ENCODE measurements around the gene COL4A4. TPM values are rescaled to one million over a fixed set of nuclear protein-coding genes. Genes with fewer than 3 reads are reported as not detected.

Gene COL4A4
- total and polyA plus RNA-seq, 2 experiments from 2014 or later: 1.3 to 3.1 TPM

DNA sequence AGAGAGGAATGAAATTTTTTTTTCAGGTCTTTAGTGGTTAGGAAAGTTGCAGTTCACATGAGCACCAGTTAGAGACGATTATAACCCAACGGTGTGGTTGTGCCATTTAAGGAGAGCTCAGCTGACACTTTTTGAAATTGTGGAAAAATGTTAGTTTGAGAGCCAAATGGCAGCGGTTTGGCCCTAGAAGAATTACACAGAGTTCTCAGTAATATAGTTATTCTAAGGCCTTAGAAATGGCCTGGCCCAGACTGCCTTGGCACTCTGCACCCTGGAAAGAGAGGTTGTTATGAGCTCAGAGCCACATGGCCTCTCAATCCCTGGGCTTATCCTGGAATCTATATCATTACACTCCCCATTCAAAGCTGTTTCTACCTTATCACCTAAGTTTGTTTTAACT, 210.8 kb downstream of the COL4A4 start:
- Histone ChIP-seq H2AFZ (no peak overlapping the region), H3K36me3 (ENCODE audit: insufficient read depth) (no peaks in the 10 kb centered on the region), H3K4me2 (no peak overlapping the region), H3K4me1 (ENCODE audit: insufficient read depth) (no peaks in the 10 kb centered on the region), H3K27me3 (ENCODE audit: insufficient read depth) (no peaks in the 10 kb centered on the region), H3K27ac (ENCODE audit: low read depth) (no peak overlapping the region), H3K9me2 (ENCODE audit: insufficient read depth) (peaks cover 11% of the 10 kb centered on the region), H4K20me1 (replicated peaks; ENCODE audit: insufficient read depth) (no peaks in the 10 kb centered on the region), H3F3A (replicated peaks; ENCODE audit: low read depth) (no peaks in the 10 kb centered on the region), H3K4me3 (no peak overlapping the region), H3K79me2 (replicated peaks; ENCODE audit: insufficient read depth) (no peaks in the 10 kb centered on the region)
- Mint-ChIP-seq H3K9me3 (peaks cover 2% of the 10 kb centered on the region; the same call in 1 of the 3 replicates), H3K36me3 (ENCODE audit: low read depth) (peaks cover 6% of the 10 kb centered on the region; the same call in 2 of the 3 replicates), H3K27ac (no peak overlapping the region), H3K4me3 (no peak overlapping the region), H3K27me3 (ENCODE audit: insufficient read depth, low read depth, poor library complexity) (no peaks in the 10 kb centered on the region), H3K4me1 (no peaks in the 10 kb centered on the region)
- no peak for ATAC-seq
- TF ChIP-seq, protein P1, sequence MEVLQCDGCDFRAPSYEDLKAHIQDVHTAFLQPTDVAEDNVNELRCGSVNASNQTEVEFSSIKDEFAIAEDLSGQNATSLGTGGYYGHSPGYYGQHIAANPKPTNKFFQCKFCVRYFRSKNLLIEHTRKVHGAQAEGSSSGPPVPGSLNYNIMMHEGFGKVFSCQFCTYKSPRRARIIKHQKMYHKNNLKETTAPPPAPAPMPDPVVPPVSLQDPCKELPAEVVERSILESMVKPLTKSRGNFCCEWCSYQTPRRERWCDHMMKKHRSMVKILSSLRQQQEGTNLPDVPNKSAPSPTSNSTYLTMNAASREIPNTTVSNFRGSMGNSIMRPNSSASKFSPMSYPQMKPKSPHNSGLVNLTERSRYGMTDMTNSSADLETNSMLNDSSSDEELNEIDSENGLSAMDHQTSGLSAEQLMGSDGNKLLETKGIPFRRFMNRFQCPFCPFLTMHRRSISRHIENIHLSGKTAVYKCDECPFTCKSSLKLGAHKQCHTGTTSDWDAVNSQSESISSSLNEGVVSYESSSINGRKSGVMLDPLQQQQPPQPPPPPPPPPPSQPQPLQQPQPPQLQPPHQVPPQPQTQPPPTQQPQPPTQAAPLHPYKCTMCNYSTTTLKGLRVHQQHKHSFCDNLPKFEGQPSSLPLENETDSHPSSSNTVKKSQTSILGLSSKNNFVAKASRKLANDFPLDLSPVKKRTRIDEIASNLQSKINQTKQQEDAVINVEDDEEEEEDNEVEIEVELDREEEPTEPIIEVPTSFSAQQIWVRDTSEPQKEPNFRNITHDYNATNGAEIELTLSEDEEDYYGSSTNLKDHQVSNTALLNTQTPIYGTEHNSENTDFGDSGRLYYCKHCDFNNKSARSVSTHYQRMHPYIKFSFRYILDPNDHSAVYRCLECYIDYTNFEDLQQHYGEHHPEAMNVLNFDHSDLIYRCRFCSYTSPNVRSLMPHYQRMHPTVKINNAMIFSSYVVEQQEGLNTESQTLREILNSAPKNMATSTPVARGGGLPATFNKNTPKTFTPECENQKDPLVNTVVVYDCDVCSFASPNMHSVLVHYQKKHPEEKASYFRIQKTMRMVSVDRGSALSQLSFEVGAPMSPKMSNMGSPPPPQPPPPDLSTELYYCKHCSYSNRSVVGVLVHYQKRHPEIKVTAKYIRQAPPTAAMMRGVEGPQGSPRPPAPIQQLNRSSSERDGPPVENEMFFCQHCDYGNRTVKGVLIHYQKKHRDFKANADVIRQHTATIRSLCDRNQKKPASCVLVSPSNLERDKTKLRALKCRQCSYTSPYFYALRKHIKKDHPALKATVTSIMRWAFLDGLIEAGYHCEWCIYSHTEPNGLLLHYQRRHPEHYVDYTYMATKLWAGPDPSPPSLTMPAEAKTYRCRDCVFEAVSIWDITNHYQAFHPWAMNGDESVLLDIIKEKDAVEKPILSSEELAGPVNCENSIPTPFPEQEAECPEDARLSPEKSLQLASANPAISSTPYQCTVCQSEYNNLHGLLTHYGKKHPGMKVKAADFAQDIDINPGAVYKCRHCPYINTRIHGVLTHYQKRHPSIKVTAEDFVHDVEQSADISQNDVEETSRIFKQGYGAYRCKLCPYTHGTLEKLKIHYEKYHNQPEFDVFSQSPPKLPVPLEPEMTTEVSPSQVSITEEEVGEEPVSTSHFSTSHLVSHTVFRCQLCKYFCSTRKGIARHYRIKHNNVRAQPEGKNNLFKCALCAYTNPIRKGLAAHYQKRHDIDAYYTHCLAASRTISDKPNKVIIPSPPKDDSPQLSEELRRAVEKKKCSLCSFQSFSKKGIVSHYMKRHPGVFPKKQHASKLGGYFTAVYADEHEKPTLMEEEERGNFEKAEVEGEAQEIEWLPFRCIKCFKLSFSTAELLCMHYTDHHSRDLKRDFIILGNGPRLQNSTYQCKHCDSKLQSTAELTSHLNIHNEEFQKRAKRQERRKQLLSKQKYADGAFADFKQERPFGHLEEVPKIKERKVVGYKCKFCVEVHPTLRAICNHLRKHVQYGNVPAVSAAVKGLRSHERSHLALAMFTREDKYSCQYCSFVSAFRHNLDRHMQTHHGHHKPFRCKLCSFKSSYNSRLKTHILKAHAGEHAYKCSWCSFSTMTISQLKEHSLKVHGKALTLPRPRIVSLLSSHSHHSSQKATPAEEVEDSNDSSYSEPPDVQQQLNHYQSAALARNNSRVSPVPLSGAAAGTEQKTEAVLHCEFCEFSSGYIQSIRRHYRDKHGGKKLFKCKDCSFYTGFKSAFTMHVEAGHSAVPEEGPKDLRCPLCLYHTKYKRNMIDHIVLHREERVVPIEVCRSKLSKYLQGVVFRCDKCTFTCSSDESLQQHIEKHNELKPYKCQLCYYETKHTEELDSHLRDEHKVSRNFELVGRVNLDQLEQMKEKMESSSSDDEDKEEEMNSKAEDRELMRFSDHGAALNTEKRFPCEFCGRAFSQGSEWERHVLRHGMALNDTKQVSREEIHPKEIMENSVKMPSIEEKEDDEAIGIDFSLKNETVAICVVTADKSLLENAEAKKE (CRISPR knock-in tag; IDR thresholded peaks at IDR 0.05): no peak
- TF ChIP-seq ZNF331 (CRISPR knock-in tag; IDR thresholded peaks at IDR 0.05; ENCODE audit: low read depth): no peak
- TF ChIP-seq JUNB (IDR thresholded peaks at IDR 0.05; ENCODE audit: unreplicated experiment): no peak
- no peak for TF ChIP-seq CREB1 (CRISPR knock-in tag; IDR thresholded peaks at IDR 0.05; ENCODE audit: low read depth)
- no peak for TF ChIP-seq REST (IDR thresholded peaks at IDR 0.05; ENCODE audit: unreplicated experiment)
- TF ChIP-seq STAT1 (IDR thresholded peaks at IDR 0.05; ENCODE audit: unreplicated experiment): no peak
- TF ChIP-seq ZNF114 (CRISPR knock-in tag; IDR thresholded peaks at IDR 0.05): no peak
- TF ChIP-seq NANOG (IDR thresholded peaks at IDR 0.05; ENCODE audit: borderline replicate concordance): no peak
- TF ChIP-seq POLR2AphosphoS5 (IDR thresholded peaks at IDR 0.05; ENCODE audit: low read depth): no peak
- TF ChIP-seq EZH2phosphoT487 (IDR thresholded peaks at IDR 0.05; ENCODE audit: unreplicated experiment): no peak
- no peak for TF ChIP-seq CTCF (conservative IDR thresholded peaks at IDR 0.05; ENCODE audit: low read depth in 2 of 2)
- no peak for TF ChIP-seq EZH2 (IDR thresholded peaks at IDR 0.05; ENCODE audit: low read depth, unreplicated experiment)
- TF ChIP-seq ETS1 (IDR thresholded peaks at IDR 0.05): no peak
- DNase-seq (ENCODE audit: low spot score): no peak
